SK-MEL-5 (cell line): Measurements from ENCODE around the gene POLR3H. TPM values are rescaled to one million over a fixed set of nuclear protein-coding genes. Genes with fewer than 3 reads are reported as not detected.
A peak's percentile ranks its signal among the peaks of the same experiment; 100 is the strongest.

Source experiments
- DNase-seq: peaks from one replicate; pipeline ENCODE4 v3.0.0-alpha.2; 2016; ENCODE audit warnings: low read depth, low spot score
- in situ Hi-C: cut with HindIII; loops from 2 replicates; pipeline ENCODE4 v1.10.0; 2016; ENCODE audit warnings: low sequenced_read_pairs, high pct_unique_total_duplicates, low pct_unique_long_range_greater_than_20kb
- total RNA-seq: library from RNA; depleted of rRNA; stranded (reverse); fragments of >200 nt; shearing (Covaris generic); gene quantifications from 2 replicates; pipeline ENCODE4 v1.2.3, GENCODE V29; 2014

The POLR3H gene
- total RNA-seq, 1 experiment from 2014 or later: 23.9 TPM

DNA sequence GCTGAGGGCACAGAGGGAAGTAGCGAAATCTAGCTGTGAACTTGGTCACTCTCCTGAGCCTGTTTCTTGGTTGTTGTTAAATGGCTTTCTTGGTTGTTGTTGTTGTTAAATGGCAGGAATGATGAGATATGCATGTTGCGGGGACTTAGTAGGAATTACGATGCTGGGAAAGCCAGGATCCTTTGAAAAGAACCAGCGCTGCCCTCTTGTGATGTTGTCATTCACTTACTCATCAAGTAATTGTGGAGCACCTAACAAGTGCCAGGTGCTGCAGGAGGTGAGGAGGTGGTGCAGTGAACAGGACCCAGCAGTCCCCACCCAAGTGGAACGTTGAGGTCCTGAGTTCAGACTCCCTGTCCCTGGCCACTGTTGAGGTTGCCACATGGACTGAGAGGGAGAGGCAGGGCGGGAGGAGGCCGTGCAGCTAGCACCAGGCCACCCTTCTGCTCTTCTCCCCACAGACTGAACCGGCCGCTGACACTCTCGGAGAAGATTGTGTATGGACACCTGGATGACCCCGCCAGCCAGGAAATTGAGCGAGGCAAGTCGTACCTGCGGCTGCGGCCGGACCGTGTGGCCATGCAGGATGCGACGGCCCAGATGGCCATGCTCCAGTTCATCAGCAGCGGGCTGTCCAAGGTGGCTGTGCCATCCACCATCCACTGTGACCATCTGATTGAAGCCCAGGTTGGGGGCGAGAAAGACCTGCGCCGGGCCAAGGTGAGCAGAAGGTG lies 36.8 kb downstream of the POLR3H start:
- in situ Hi-C loops: no loop called here
- DNase-seq: no peak

DNA sequence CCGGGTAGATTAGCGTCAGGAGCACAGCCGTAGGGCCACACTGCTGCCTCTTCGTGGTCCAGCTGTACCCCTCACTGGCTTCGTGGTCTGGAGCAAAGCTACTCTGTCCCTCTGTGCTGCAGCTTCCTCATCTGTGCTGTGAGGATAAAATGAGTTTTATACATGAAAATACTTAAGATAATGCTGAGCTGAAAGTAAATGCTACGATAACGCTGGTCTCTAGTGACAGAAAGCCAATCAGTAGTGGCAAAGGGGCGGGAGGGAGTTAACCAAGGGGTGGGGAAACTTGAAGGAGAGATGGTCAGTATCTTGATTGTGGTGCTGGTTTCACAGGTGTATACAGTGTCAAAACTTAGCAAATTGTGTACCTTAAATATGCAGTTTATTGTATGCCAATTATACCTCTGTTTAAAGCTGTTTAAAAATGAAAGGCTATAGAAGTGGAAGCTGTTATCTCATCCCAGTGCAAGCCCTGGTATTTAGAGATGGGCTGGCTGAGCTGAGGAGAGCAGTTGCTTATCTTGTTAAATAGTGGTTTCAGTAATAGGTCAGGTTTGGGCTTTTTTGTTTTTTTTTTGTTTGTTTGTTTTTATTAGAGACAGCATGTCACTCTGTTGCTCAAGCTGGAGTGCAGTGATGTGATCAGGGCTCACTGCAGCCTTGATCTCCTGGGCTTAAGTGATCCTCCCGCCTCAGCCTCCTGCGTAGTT lies 38.6 kb downstream of the POLR3H start:
- DNase-seq: no peak
- in situ Hi-C loops: no loop called here

DNA sequence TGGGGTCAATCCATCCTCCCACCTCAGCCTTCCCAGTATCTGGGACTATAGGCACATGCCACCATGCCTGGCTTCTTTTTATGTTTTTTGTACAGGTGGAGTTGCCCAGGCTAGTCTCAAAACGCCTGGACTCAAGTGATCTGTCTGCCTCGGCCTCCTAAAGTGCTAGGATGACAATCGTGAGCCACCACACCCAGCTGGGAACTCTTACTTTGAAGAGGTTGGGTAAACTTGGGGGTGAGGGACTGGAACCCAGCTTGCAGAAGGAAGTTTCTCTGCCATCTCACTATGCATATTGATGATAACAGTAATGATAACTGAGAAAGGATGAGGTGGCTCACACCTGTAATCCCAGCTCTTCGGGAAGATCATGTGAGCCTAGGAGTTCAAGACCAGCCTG lies 39.5 kb downstream of the POLR3H start:
- in situ Hi-C loops: no loop called here
- DNase-seq: no peak

DNA sequence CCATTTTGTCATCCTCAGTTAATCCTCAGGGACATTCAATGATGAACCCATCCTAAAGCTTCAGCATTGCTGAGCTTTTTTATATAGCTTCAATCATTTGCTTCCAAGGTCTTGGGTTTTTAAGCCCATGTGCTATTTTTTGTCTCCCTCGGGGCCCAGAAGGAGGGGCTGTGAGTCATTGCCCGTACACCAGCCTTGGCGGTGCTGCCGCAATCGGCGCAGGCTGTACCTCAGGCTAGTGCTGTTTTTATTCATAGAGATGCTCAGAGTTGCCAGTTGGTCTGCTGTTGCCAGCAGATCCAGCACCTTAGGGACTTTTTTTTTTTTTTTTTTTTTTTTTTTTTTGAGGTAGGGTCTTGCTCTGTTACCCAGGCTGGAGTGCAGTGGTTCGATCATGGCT lies 39.9 kb downstream of the POLR3H start:
- peak; percentile 34 for DNase-seq
- in situ Hi-C loops: no loop called here

DNA sequence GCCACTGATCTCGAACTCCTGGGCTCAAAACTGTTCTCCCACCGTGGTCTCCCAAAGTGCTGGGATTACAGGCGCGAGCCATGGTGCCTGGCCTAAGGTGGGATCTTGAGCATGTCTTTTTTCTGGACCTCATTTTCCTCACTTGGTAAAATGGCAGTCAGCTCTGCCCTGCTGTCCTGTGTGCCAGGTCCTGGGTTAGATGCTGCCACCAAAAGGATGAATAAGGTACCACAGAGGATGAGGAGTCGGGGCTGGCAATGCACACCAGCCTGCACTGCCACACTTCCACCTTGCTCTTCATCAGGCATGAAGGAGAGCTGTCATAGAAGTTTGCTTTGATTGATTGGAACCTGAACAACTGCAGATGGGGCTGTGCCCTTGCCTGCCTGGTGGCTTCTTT lies 43.1 kb downstream of the POLR3H start:
- in situ Hi-C loops: no loop called here
- peak; percentile 66 for DNase-seq

DNA sequence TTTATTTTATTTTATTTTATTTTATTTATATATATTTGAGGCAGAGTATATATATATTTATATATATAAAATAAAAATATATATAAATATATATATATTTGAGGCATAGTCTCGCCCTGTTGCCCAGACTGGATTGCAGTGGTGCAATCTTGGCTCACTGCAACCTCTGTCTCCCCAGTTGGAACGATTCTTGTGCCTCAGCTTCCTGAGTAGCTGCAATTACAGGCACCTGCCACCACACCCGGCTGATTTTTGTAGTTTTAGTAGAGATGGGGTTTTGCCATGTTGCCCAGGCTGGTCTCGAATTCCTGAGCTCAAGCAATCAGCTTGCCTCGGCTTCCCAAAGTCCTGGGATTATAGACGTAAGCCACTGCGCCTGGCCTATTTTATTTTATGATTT lies 44.0 kb downstream of the POLR3H start:
- in situ Hi-C loops: no loop called here
- DNase-seq: no peak

DNA sequence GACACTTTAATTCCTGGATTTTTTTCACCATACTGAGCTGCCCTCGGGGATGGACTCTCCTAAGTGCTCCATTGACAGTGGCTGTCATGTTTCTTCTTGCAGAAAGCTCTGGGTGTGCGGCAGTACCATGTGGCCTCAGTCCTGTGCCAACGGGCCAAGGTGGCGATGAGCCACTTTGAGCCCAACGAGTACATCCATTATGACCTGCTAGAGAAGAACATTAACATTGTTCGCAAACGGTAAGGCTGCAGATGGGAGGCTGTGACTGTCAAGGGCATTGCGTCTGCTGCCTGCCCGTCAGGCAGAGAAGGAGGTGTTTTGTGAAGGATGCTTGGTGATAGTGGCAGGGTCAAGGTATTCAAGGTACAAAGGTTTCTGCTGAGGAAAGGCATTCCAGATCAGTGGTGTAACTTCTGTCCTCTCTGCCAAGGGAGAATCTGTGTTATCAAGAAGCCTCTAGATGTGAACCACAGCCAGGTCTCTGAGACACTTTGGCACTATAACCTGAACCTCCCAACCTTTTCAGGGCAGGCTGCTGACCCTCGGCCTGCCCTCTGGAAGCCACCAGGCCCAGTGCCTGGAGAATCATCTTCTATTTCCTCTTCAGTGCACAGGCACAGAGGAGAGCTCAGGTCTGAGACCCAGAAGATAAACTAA lies 44.5 kb downstream of the POLR3H start:
- DNase-seq: no peak
- in situ Hi-C loops: no loop called here

DNA sequence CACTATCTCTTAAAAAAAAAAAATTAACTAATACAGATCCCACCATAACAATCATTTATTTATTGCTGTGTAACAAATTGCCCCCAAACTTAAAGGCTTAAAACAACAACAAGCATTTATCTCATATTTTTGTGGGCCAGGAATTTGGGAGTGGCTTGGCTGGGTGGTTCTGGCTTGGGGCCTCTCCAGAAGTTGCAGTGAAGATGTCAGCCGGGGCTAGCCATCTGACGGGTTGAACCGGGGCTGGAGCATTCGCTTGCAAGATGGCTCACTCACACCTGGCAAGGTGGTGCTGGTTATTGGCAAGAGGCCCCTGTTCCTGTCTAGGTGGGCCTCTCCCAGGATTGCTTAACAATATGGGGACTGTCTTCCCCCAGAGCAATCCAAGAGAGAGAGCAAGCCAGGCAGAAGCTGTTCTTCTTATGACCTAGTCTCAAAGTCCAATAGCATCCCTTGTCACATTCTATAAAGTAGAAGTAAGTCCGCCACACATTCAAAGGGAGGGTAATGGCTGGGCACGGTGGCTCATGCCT lies 45.9 kb downstream of the POLR3H start:
- in situ Hi-C loops: no loop called here

DNA sequence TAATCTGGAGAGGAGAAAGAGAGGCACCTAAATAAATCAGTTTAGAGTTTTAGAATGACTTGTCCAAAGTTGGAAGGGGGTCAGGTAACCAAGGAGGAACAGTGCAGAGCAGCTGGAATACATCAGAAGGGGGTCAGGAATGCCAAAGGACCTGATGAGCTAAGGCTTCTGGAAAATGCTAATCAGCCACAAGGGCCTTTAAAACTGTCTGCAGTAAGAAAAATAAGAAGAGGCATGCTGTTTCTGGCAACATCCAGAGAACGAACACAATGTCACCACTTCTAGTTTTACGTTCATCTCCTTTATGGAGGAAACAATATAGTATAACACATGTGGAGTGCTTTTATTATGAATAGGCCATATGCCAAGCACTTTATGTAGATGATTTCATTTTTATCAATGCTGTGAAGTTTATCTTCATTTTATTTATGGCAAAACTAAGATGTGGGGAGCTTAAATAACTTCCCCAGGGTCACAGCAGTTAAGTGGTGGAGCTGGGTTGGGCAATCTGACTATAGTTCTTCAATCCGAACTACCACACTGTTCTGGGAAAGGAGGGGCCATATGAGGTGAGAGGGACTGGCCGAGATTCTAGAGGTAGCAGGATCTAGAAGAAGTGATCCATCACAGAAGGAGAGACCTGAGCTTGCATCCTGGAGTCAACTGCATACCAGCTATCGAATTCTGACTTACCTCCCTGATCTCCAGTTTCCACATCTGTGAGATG lies 52.7 kb downstream of the POLR3H start:
- in situ Hi-C loops: no loop called here
- DNase-seq: no peak

More for the DNA sequence above, 45.9 kb downstream of the POLR3H start:
- no peak for DNase-seq

DNA sequence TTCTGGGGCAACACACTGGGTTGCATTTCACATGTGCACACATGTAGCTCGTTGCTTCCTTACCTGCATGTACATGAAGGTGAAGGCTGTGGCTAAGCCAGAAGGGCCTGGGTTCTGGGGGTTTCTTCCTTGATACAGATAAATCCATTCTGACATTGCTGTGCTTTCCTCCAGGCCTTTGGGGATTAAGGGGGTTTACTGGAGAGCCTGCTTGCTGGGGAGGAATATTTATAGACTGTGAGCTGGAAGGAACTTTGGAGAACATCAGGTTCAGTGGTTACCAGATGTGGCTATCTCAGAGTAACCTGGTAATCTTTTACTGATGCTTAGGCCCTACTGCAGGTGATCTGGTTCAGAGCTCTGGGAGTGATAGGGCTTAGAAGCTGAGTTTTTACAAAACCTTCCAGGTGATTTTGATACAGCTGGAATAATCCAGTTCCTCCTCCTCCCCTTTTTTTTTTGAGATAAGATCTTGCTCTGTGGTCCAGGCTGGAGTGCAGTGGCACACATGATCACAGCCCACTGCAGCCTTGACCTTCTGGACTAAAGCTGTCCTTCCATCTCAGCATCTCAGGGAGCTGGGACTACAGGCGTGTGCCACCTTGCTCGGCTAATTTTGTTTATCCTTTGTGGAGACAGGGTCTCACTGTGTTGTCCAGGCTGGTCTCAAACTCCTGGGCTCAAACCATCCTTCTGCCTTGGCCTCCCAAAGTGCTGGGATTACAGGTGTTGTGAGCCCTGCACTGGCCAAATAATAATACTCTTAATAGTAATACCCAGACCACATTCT lies 55.5 kb downstream of the POLR3H start:
- in situ Hi-C loops: no loop called here
- DNase-seq: no peak

DNA sequence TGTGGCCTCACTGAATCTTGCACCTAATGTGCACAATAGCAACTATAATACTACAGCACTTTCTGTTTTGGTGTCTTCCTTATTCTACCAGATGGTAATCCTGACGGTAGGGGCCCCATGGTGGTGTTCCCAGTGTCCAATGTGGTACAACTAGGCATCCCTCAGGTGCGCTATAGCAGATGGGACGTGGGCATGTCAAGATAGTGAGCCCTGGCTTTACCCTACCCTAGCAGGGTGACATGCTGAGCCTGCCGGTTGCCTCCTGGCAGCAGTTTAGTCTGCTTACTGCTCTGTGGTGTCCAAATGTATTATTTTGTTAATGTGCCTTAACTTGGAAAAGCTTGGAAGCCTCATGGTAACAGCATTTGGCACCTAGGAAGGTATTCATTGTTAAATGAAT lies 56.2 kb downstream of the POLR3H start:
- DNase-seq: no peak
- in situ Hi-C loops: no loop called here

DNA sequence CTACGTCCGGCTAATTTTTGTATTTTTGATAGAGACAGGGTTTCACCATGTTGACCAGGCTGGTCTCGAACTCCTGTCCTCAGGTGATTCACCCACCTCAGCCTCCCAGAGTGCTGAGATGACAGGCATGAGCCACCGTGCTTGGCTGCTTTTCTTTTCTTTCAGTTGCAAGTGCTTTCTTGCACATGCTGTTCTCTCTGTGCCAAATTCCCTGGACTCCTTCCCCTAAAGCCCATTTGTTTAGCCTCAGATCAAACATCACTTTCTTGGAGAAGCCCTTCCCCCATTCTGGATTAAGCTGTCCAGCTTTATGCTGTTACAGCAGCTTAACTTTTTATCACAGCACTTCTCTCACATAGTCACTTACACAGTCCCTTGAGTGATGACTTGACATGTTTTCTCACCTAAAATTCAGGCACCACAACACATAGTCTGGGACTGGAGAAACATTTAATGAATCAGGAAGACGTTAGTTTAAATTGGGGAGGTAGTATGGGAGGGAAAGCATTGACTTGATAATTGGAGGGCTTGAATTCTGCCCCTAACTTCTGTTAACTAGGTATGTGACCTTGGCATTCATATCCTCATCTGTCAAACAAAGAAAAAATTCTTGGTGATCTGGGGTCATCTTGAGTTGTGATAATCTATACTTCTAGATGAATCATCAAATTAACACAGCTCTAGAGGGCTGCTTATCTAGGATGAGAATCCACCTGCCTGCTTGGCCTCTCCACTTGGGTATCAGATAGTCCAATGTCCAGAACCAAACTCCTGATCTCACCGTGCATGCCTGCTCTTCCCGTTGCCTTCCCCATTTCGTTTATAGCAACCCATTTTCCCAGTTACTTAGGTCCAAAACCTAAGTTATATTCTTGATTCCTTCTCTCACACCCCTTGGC lies 57.0 kb downstream of the POLR3H start:
- no peak for DNase-seq
- in situ Hi-C loops: no loop called here

DNA sequence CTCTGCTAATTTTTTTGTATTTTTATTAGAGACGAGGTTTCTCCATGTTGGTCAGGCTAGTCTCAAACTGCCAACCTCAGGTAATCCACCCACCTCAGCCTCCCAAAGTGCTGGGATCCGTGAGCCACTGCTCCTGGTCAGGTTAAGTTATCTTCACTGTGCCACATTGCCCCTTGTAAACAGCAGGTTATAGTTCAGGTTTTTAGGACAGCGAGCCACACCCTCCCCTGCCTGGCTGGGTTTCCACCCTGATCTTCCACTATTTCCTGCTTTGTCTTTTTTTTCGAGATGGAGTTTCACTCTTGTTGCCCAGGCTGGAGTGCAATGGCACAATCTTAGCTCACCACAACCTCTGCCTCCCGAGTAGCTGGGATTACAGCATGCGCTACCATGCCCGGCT lies 59.2 kb downstream of the POLR3H start:
- in situ Hi-C loops: no loop called here
- DNase-seq: no peak

DNA sequence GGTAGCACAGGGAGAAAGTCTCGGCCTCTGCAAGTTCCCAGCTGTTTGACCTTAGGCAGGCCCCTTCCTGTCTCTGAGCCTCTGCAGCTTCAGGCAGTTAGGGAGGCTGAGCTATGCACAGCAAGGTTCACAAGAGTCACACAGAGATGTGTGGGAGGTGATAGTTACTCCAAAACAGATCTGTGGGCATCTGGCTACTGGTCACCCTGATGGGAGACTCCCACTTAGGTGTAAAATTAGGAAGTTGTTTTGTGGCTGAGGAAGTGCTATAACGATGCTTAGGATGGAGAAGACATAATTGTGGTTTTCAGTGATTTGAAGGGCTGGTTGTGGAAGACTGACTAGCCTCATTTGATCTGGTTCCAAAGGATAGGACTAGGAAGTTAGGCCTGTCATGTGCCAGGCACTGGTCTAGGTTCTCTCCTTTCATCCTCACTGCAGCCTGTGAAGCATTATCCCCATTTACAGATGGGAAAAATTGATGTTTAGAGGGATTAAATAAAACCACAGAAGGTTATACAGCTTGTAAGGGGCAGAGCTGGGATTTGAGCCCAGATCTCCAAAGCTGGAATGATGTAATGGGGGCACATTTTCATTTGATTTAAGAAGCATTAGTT lies 61.8 kb downstream of the POLR3H start:
- no peak for DNase-seq
- in situ Hi-C loops: no loop called here

DNA sequence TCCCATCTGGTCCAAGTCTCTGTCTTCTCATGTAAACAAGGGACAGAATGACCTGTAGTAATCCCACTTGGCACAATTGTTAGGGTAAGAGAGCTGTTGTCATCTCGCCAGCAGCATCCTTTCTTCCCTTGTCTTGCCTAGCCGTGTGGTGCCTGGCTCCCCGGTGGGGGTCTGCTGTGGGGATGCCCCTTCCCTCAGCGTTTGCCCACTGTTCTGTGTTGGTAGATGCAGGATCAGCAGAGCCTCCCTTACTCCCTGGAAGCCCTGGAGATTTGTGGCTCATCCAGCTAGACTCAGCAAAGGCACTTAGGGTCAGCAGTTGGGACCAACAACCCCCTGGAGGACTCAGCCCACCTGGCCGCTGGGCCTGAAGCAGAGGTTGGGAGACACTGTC lies 62.3 kb downstream of the POLR3H start:
- in situ Hi-C loops: no loop called here
- DNase-seq: no peak
